ENCODE results near the gene MPC1. TPM values are rescaled to one million over a fixed set of nuclear protein-coding genes. Genes with fewer than 3 reads are reported as not detected.
"Not testable (repeated sequence)": the region's sequence is repeated elsewhere in the genome, so short reads cannot be mapped to it uniquely, and the experiment has no call there.

The MPC1 gene
- total RNA-seq, 2 experiments from 2014 or later = 22.5 to 22.9 TPM

DNA sequence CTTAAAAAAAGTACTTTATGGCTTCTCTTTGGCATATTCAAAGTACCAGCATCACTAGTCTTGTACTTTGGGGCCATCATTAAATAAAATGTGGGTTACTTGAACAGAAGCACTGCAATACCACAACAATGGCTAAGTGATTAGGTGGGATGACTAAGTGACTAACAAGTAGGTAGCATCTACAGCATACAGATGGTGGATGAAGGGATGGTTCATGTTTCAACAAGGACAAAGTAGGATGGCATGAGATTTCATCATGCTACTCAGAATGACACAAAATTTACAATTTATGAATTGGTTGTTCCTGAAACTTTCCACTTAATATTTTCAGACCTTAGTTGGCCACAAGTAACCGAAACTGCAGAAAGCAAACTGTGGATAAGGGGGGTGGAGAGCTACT lies 7.7 kb downstream of the MPC1 start:
- intact Hi-C loops (cut with micrococcal nuclease) = no loop called here
- Mint-ChIP-seq H3K27me3 (no peaks in the 10 kb centered on the region), H3K4me1 (ENCODE audit: low read depth) (no peaks in the 10 kb centered on the region), H3K36me3 (no peaks in the 10 kb centered on the region), H3K4me3 (no peak overlapping the region), H3K27ac (no peak overlapping the region), H3K9me3 (no peaks in the 10 kb centered on the region)
- POLR2A ChIA-PET = no interaction called here
- CTCF ChIA-PET = no interaction called here
- no peak for DNase-seq

DNA sequence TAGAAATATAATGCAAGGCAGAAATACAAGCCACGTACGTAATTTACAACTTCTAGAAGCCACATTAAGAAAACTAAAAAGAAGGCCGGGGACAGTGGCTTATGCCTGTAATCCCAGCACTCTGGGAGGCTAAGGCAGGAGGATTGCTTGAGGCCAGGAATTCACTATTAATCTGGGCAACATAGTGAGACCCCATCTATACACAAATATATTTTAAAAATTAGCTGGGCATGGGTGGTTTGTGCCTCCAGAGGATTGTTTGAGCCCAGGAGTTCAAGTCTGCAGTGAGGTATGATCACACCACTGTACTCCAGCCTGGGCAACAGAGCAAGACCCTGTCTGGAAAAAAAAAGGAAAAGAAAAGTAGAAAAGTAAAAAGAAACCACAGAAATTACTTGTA lies 12.3 kb downstream of the MPC1 start:
- CTCF ChIA-PET = no interaction called here
- Mint-ChIP-seq H3K9me3 (no peaks in the 10 kb centered on the region), H3K4me3 (no peak overlapping the region), H3K4me1 (ENCODE audit: low read depth) (no peaks in the 10 kb centered on the region), H3K27ac (no peak overlapping the region), H3K27me3 (no peaks in the 10 kb centered on the region), H3K36me3 (peaks cover 6% of the 10 kb centered on the region)
- DNase-seq = no peak
- POLR2A ChIA-PET = no interaction called here
- intact Hi-C loops (cut with micrococcal nuclease) = no loop called here

DNA sequence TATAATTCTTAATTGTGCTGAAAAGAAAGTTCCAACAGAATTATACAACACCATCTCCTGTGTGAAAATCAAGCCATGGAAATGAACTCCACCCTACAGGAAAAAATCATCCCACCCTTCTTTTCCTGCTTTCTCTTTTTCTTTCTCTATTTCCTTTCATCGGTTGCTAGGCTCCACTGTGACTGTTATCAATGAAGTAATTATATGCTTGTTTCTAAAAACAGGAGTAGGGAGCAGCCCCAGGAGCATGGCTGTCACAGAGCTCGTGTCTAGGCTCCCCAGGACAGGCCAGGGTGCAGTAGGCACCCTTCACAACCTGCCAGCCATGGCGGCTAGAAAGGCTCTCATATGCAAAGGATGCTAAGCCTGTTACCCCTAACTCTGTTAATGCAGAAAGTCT lies 13.0 kb downstream of the MPC1 start:
- ChIA-PET CTCF (interaction anchor here (0.6 kb wide), 1 partner anchor 94 kb away, joined by 4 read pairs; no protein-coding TSS in a partner anchor), POLR2A (no interaction called here)
- Mint-ChIP-seq H3K27ac (no peak overlapping the region), H3K9me3 (no peaks in the 10 kb centered on the region), H3K36me3 (peaks cover 7% of the 10 kb centered on the region), H3K27me3 (no peaks in the 10 kb centered on the region), H3K4me3 (no peak overlapping the region), H3K4me1 (ENCODE audit: low read depth) (no peaks in the 10 kb centered on the region)
- intact Hi-C loops (cut with micrococcal nuclease) = no loop called here
- DNase-seq = no peak

DNA sequence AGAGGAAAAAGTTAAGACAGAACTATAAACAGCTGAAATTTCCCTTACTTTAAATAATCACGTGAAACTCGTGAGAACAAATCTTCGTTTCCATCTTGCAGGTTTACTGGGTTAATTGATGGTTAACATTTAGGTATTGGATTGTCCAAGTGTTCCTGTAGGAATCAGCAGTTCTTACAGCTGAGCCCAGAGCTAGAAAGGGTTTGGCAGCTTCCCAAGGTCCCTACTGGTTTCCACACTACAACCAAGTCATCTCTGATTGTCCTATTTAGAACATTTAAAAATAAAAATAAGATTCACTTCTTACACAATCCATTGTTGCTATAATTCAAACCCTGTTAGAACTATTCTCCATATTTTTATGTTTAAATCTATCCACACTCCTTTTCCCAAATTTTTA lies 15.8 kb downstream of the MPC1 start:
- no peaks in the 10 kb centered on the region for H3K9me3 Mint-ChIP-seq
- no peaks in the 10 kb centered on the region for H3K27me3 Mint-ChIP-seq
- peaks cover 13% of the 10 kb centered on the region for H3K36me3 Mint-ChIP-seq
- DNase-seq = no peak
- no peak overlapping the region for H3K27ac Mint-ChIP-seq
- CTCF ChIA-PET = interaction anchor here (0.6 to 1.2 kb wide), 2 partner anchors 15 to 437 kb away, joined by 5 to 7 read pairs; no protein-coding TSS in a partner anchor
- intact Hi-C loops (cut with micrococcal nuclease) = no loop called here
- H3K4me3 Mint-ChIP-seq = no peak overlapping the region
- H3K4me1 Mint-ChIP-seq (ENCODE audit: low read depth) = no peaks in the 10 kb centered on the region
- POLR2A ChIA-PET = no interaction called here

DNA sequence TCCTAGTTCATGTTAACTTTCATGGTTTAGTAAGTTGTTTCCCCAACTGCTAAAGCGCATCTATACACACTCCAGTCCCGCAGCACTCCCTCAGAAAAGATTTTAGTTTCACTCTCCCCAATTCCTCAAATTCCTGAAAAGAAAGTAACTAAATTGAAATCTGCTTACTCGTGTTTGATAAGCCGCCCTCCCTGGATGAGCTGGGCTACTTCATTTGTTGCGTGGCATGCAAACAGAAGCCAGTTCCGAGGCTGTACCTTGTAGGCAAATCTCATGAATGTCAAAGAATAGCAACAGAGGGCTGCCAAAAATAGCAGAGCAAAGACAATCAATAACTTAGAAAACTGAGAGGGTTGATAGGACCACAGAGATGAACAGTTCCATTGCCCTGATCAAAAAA lies 16.9 kb downstream of the MPC1 start:
- no peak for DNase-seq
- no peak overlapping the region for H3K27ac Mint-ChIP-seq
- H3K4me3 Mint-ChIP-seq = no peak overlapping the region
- H3K4me1 Mint-ChIP-seq (ENCODE audit: low read depth) = no peaks in the 10 kb centered on the region
- H3K27me3 Mint-ChIP-seq = no peaks in the 10 kb centered on the region
- peaks cover 13% of the 10 kb centered on the region for H3K36me3 Mint-ChIP-seq
- H3K9me3 Mint-ChIP-seq = no peaks in the 10 kb centered on the region
- intact Hi-C loops (cut with micrococcal nuclease) = no loop called here
- ChIA-PET POLR2A (no interaction called here), CTCF (interaction anchor here (2.4 kb wide), 1 partner anchor 16 kb away, joined by 7 read pairs; no protein-coding TSS in a partner anchor)

DNA sequence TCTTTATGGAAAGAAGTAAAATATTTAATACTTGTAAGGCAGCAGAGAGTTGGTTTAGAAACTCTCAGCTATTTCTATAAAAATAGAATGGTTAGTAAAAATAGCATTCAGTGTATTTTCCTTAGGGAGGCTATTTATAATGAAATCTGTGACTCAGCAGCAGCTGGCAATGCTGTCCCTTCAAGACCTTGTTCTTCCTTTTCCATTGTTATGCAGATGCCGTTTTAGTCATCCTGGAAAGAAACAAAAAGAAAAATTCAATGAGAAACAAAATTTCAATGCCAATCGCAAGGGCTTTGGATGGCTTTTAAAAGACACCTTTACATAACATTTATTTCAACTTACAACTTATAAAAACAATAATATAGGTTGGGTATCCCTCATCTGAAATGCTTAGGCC lies 17.5 kb downstream of the MPC1 start:
- POLR2A ChIA-PET = no interaction called here

DNA sequence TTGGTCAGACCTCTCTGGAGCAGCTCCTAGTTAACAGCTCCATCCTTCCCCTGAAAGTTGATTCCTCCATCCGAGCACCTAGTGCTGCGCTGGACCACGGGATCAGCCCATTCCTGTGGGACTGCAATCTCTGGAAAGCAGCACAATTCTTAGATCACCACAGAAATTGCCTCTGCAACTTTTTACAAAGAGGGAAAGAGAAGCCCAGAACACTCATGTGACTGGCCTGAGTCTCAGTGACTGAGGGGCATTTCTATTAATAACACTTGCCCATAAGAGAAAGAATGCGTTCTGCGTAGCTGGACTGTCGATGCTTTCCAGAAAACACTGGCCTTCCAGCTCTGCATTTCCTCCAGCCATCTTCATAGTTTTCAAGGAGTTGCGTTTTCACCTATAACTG lies 18.3 kb downstream of the MPC1 start:
- Mint-ChIP-seq H3K4me1 (ENCODE audit: low read depth) (no peaks in the 10 kb centered on the region), H3K27me3 (peaks cover 3% of the 10 kb centered on the region), H3K36me3 (peaks cover 13% of the 10 kb centered on the region), H3K4me3 (no peak overlapping the region), H3K9me3 (peaks cover under 1% of the 10 kb centered on the region), H3K27ac (no peak overlapping the region)
- ChIA-PET CTCF (interaction anchor here (1.0 to 2.4 kb wide), 2 partner anchors 17 to 51 kb away, joined by 4 to 7 read pairs; no protein-coding TSS in a partner anchor), POLR2A (no interaction called here)
- no peak for DNase-seq
- intact Hi-C loops (cut with micrococcal nuclease) = no loop called here

More for the DNA sequence above, 17.5 kb downstream of the MPC1 start:
- DNase-seq = no peak
- peaks cover 13% of the 10 kb centered on the region for H3K36me3 Mint-ChIP-seq
- H3K4me3 Mint-ChIP-seq = no peak overlapping the region
- H3K27ac Mint-ChIP-seq = no peak overlapping the region
- H3K4me1 Mint-ChIP-seq (ENCODE audit: low read depth) = no peaks in the 10 kb centered on the region
- H3K27me3 Mint-ChIP-seq = no peaks in the 10 kb centered on the region
- H3K9me3 Mint-ChIP-seq = no peaks in the 10 kb centered on the region
- intact Hi-C loops (cut with micrococcal nuclease) = no loop called here
- CTCF ChIA-PET = interaction anchor here (1.0 to 2.4 kb wide), 2 partner anchors 16 to 52 kb away, joined by 4 to 7 read pairs; no protein-coding TSS in a partner anchor

DNA sequence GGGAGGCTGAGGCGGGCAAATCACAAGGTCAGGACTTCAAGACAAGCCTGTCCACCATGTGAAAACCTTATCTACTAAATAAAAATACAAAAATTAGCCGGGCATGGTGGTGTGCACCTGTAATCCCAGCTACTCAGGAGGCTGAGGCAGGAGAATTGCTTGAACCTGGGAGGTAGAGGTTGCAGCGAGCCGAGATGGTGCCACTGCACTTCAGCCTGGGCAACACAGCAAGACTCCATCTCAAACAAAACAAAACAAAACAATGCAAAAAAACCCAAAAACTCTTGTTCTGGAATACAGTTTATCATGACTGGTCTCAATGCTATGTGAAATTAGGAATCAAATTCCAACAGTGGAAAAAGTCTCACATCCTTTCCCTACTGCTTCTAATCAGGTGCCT lies 20.3 kb downstream of the MPC1 start:
- POLR2A ChIA-PET; H3K27ac Mint-ChIP-seq; H3K9me3 Mint-ChIP-seq; H3K4me1 Mint-ChIP-seq (ENCODE audit: low read depth); H3K4me3 Mint-ChIP-seq; DNase-seq; intact Hi-C loops (cut with micrococcal nuclease): not testable (repeated sequence)
- Mint-ChIP-seq H3K36me3 (peaks cover 13% of the 10 kb centered on the region), H3K27me3 (peaks cover 14% of the 10 kb centered on the region)
- CTCF ChIA-PET = interaction anchor here (1.0 kb wide), 1 partner anchor 19 kb away, joined by 4 read pairs; no protein-coding TSS in a partner anchor

DNA sequence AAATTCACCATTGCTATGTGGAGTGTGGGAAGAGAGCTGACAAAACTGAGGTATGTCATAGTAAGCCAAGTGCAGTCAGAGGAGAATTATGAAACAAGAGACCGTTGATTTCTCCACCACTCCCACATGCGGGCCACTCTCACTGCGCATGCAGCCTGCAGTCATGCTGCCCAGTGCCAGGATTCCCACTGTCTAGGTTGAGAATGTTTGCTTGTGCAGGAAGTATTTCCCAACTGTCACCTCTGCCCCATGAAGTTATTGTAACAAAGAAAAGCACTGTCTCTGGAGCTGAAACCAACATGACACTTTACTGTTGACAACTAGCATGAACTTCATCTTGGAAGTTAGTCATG lies 21.7 kb downstream of the MPC1 start:
- no peak for DNase-seq
- intact Hi-C loops (cut with micrococcal nuclease) = no loop called here
- CTCF ChIA-PET = no interaction called here
- POLR2A ChIA-PET = no interaction called here
- Mint-ChIP-seq H3K4me3 (no peak overlapping the region), H3K27ac (no peak overlapping the region), H3K36me3 (peaks cover 11% of the 10 kb centered on the region), H3K4me1 (ENCODE audit: low read depth) (no peaks in the 10 kb centered on the region), H3K9me3 (peaks cover 6% of the 10 kb centered on the region), H3K27me3 (peaks cover 14% of the 10 kb centered on the region)

DNA sequence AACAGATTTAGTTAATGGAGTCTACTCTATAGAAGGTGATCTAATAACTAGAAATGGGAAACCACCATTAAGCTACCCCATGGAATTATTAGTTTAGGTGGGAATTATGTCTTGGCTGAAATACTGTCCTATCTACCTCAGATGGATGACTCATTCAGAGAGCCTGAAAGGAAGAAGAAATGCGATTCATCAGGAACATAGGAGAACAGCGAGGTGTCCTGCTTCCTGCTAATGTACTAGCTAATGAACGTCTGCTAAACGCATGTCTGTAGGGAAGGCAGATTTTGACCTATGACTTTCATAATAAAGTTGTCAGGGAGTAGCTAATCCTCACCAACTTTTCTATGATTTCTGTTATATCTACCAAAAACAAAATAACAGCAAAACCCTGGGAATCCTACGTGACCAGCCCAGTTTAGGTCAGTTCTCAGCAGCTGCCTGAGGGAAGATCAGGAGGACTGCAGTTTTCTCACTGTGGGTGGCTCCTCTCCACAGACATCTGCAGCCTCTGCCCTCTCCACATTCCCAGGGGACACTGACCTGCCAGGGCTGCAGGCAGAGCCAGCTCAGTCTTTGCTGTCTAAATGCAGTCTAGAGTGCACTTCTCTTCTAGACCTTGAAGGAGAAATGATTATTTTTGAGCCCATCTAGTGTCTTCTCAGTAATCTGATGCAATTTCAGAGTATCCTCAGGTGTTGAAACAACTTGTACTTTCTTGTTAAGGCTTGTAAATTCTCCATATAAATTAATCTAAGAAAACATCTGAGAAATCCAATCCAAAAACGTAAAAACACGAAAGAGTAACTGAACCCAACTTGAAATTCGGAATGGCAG lies 22.3 kb downstream of the MPC1 start:
- intact Hi-C loops (cut with micrococcal nuclease) = no loop called here
- DNase-seq = no peak
- ChIA-PET POLR2A (no interaction called here), CTCF (no interaction called here)
- peaks cover 6% of the 10 kb centered on the region for H3K9me3 Mint-ChIP-seq
- H3K4me3 Mint-ChIP-seq = no peak overlapping the region
- peaks cover 6% of the 10 kb centered on the region for H3K36me3 Mint-ChIP-seq
- no peaks in the 10 kb centered on the region for H3K4me1 Mint-ChIP-seq (ENCODE audit: low read depth)
- no peak overlapping the region for H3K27ac Mint-ChIP-seq
- H3K27me3 Mint-ChIP-seq = peaks cover 16% of the 10 kb centered on the region

DNA sequence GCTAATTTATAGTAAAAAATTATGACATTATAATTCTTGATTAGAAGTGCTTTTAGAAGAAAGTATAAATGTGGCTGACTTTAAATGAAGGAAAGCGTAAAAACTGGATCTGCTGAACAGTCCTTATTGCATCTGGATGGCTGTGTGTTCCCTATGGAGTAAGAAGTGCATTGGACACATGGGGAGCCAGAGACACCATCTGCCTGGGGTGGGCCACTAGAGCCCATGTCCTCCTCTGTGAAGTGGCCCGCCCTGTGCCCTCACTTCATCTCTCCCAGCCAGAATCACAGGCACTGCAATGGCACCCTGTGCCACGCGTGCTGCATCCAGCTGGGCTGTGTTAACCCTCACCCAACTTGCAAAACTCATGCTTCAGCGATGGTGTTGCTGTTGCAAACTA lies 27.2 kb downstream of the MPC1 start:
- ChIA-PET POLR2A (no interaction called here), CTCF (interaction anchor here (1.0 to 1.7 kb wide), 2 partner anchors 26 to 45 kb away, joined by 3 read pairs; no protein-coding TSS in a partner anchor)
- Mint-ChIP-seq H3K27me3 (peaks cover 18% of the 10 kb centered on the region), H3K4me1 (ENCODE audit: low read depth) (no peaks in the 10 kb centered on the region), H3K27ac (no peak overlapping the region), H3K9me3 (peaks cover 15% of the 10 kb centered on the region), H3K36me3 (peaks cover 3% of the 10 kb centered on the region), H3K4me3 (no peak overlapping the region)
- no peak for DNase-seq
- intact Hi-C loops (cut with micrococcal nuclease) = no loop called here

DNA sequence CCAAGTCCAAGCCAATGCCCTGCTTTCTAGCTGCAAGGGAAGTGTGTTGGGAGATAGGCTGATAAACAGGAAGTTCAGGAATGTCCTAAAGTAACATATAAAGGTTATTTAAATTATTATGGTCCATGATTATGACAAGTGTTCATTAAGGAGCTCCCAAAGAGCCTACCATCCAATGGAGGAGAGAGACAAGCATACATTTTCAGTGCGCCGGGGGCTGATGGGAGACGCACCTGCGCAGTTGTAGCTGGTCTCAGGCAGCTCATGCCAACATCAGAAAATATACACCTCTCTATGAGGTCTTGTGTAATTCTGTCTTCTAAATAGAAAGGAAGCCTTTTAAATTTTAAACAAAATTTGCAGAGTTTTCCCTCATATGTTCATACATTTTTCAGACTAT lies 27.8 kb downstream of the MPC1 start:
- peaks cover 18% of the 10 kb centered on the region for H3K27me3 Mint-ChIP-seq
- no peaks in the 10 kb centered on the region for H3K4me1 Mint-ChIP-seq (ENCODE audit: low read depth)

DNA sequence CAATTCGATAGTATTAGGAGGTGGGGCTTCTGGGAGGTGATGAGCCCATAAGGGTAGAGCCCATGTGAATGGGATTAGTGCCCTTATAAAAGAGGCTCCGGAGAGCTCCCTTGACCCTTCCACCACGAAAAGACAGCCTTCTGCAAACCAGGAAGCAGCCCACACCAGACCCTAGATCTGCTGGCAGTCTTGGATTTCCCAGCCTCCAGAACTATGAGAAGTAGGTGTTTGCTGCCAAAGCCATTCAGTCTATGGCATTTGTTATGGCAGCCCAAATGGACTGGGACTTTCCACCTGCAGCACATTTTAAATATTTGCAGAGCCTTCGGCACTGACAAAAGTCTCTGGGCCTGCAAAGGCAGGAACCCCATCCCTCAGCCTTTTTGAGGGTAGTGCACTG lies 28.6 kb downstream of the MPC1 start:
- no peak overlapping the region for H3K27ac Mint-ChIP-seq
- no peak for DNase-seq
- no peak overlapping the region for H3K4me3 Mint-ChIP-seq
- ChIA-PET CTCF (no interaction called here), POLR2A (no interaction called here)
- intact Hi-C loops (cut with micrococcal nuclease) = no loop called here
- peaks cover 12% of the 10 kb centered on the region for H3K27me3 Mint-ChIP-seq
- peaks cover 25% of the 10 kb centered on the region for H3K9me3 Mint-ChIP-seq
- H3K4me1 Mint-ChIP-seq (ENCODE audit: low read depth) = no peaks in the 10 kb centered on the region
- H3K36me3 Mint-ChIP-seq = peaks cover 3% of the 10 kb centered on the region

More for the DNA sequence above, 27.8 kb downstream of the MPC1 start:
- intact Hi-C loops (cut with micrococcal nuclease) = no loop called here
- Mint-ChIP-seq H3K27ac (no peak overlapping the region), H3K9me3 (peaks cover 20% of the 10 kb centered on the region), H3K36me3 (peaks cover 3% of the 10 kb centered on the region), H3K4me3 (no peak overlapping the region)
- DNase-seq = no peak
- CTCF ChIA-PET = interaction anchor here (0.6 to 1.7 kb wide), 3 partner anchors 11 to 46 kb away, joined by 3 read pairs; no protein-coding TSS in a partner anchor
- POLR2A ChIA-PET = no interaction called here
